Testis (tissue), 3 donors: ENCODE measurements around the gene TBL1X. TPM values are rescaled to one million over a fixed set of nuclear protein-coding genes. Genes with fewer than 3 reads are reported as not detected.

Experiments
- DNase-seq: peaks from one replicate; pipeline ENCODE4 v3.0.0-alpha.2; 2019
- H3K27ac ChIP-seq, 2 donors: fragments of 200-600 bp; sonication (generic); one replicate each; pipeline ENCODE4 v1.5.1; 2019
- H3K27me3 ChIP-seq: fragments of 200-600 bp; sonication (generic); one replicate; pipeline ENCODE4 v1.5.1; 2019
- H3K36me3 ChIP-seq: fragments of 200-600 bp; sonication (generic); one replicate; pipeline ENCODE4 v1.5.1; 2017; ENCODE audit warnings: low read depth; ENCODE audit errors: missing control alignments
- H3K4me1 ChIP-seq: fragments of 200-600 bp; sonication (generic); one replicate; pipeline ENCODE4 v1.5.1; 2019
- H3K4me3 ChIP-seq, 2 donors: fragments of 200-600 bp; sonication (generic); one replicate each; pipeline ENCODE4 v1.5.1; 2017 to 2019
- H3K9me3 ChIP-seq: fragments of 200-600 bp; sonication (generic); one replicate; pipeline ENCODE4 v1.5.1; 2017
- CTCF ChIP-seq, 3 experiments: fragments of 450-650 bp in 2 of 3; fragments of 200-600 bp in 1 of 3; sonication (generic) in 1 of 3; IDR thresholded peaks; one replicate each; pipeline ENCODE4 v1.5.1; 2016 to 2019; ENCODE audit warnings: antibody characterized with exemption in 3 of 3, mild to moderate bottlenecking in 2 of 3, moderate library complexity in 1 of 3
- POLR2A ChIP-seq: fragments of 450-650 bp; IDR thresholded peaks from one replicate; pipeline ENCODE4 v1.6.1; 2017; ENCODE audit warnings: antibody characterized with exemption, mild to moderate bottlenecking, moderate library complexity
- WGBS, 2 donors: methylation state at CpG; one replicate each; pipeline ENCODE4 v1.1.5; 2018; 5-methylcytosine and 5-hydroxymethylcytosine counted together
- intact Hi-C: fragments of 100-400 bp; cut with DNase I; formaldehyde crosslinking; loops from one replicate; pipeline ENCODE4 v1.15.1; 2023; ENCODE audit warnings: low total_unique reads
- polyA plus RNA-seq: library from polyadenylated mRNA; stranded (reverse); fragments of 350-450 nt; fragmentation: Illumina TruSeq; extraction: RNeasy Lipid Tissue Mini Kit (QIAGEN cat#74804); gene quantifications from one replicate; pipeline ENCODE4 v1.2.3, GENCODE V29; 2014; ENCODE audit warnings: low read depth, low replicate concordance; ENCODE audit not compliant: insufficient read depth
- total RNA-seq, 2 donors: library from RNA; depleted of rRNA; stranded (reverse); fragments of >200 nt; gene quantifications; one replicate each; pipeline ENCODE4 v1.2.3, GENCODE V29; 2016

The TBL1X gene
- total and polyA plus RNA-seq, 3 donors from 2014 or later: 24.0 to 69.2 (median 48.1) TPM

- no peaks in the 10 kb centered on the region for H3K36me3 ChIP-seq
- no peaks in the 10 kb centered on the region for H3K4me1 ChIP-seq
- H3K4me3 ChIP-seq: no peak overlapping the region
- no peak overlapping the region for H3K27ac ChIP-seq
- TF ChIP-seq POLR2A: no peak
- TF ChIP-seq CTCF (IDR thresholded peaks at IDR 0.05): no peak
- no peak for DNase-seq
- H3K9me3 ChIP-seq: no peaks in the 10 kb centered on the region
- WGBS, 2 donors: 90 to 94% methylated on average over 7 of the region's 7 CpGs
- no peaks in the 10 kb centered on the region for H3K27me3 ChIP-seq
- intact Hi-C loops: no loop called here
Measured at GRCh38 chrX:9757366-9757765, 292.5 kb downstream of the TBL1X start.

DNA sequence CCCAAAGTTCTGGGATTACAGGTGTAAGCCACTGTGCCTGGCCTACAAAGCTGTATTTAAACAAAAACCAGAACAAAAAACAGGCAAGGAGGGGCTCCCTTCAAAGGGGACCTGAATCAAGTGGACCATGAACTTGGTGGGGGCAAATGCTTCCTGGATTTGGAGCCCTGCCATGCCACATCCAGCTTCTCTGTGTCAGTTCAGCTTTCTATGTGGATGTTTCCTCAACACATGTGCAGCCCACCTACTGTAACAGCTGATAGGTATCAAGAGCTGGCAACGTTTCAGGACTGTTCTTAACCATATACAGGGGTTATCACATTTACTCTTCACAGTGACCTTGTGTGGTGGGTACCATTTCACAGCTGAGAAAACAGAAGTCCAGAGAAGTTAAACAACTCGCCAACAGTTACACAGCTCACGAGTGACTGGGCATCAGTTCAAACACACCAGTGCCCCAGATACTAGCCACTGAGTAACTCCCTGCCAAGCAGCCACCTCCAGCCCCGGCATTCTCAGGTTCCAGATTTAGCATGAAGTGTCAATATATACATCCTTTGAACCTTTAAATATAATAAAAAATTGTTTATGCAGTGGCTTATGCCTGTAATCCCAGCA lies 293.3 kb downstream of the TBL1X start:
- no peak for DNase-seq
- no peaks in the 10 kb centered on the region for H3K36me3 ChIP-seq
- H3K9me3 ChIP-seq: no peaks in the 10 kb centered on the region
- H3K4me1 ChIP-seq: no peaks in the 10 kb centered on the region
- H3K27me3 ChIP-seq: no peaks in the 10 kb centered on the region
- intact Hi-C loops: no loop called here
- no peak overlapping the region for H3K27ac ChIP-seq
- H3K4me3 ChIP-seq: no peak overlapping the region
- WGBS, 2 donors: 57 to 79% methylated on average over 4 of the region's 4 CpGs
- TF ChIP-seq CTCF (IDR thresholded peaks at IDR 0.05): no peak
- TF ChIP-seq POLR2A: no peak

- Histone ChIP-seq H3K27ac (no peak overlapping the region), H3K9me3 (no peaks in the 10 kb centered on the region), H3K36me3 (no peaks in the 10 kb centered on the region), H3K4me1 (no peaks in the 10 kb centered on the region), H3K27me3 (no peaks in the 10 kb centered on the region), H3K4me3 (no peak overlapping the region)
- TF ChIP-seq CTCF (IDR thresholded peaks at IDR 0.05) (no peak), POLR2A (no peak)
- no peak for DNase-seq
- intact Hi-C loops: no loop called here
- WGBS, 2 donors: 87 to 88% methylated on average over 4 to 8 of the region's 8 CpGs
Measured at GRCh38 chrX:9759337-9759736, 294.5 kb downstream of the TBL1X start.

- no peak for DNase-seq
- intact Hi-C loops: no loop called here
- 15 to 33% methylated on average over 11 to 48 of the region's 67 CpGs for WGBS, 2 donors
- H3K27ac ChIP-seq: no peak overlapping the region
- H3K4me1 ChIP-seq: no peaks in the 10 kb centered on the region
- TF ChIP-seq POLR2A (no peak), CTCF (IDR thresholded peaks at IDR 0.05) (no peak)
- H3K9me3 ChIP-seq: no peaks in the 10 kb centered on the region
- peak overlapping the region; percentile 9 to 23 for H3K4me3 ChIP-seq
- H3K27me3 ChIP-seq: no peaks in the 10 kb centered on the region
- H3K36me3 ChIP-seq: no peaks in the 10 kb centered on the region
Measured at GRCh38 chrX:9765072-9765736, 300.3 kb downstream of the TBL1X start.

- H3K27ac ChIP-seq: no peak within 1 kb of the TSS
- H3K4me1 ChIP-seq: no peaks in the 10 kb centered on the region
- H3K36me3 ChIP-seq: no peaks in the 10 kb centered on the region
- no peak for TF ChIP-seq POLR2A
- no peak for TF ChIP-seq CTCF (IDR thresholded peaks at IDR 0.05)
- WGBS, 2 donors: 16% methylated on average over 8 of the region's 26 CpGs; no CpG with 5 or more reads in 1 of the 2 donors
- H3K27me3 ChIP-seq: no peaks in the 10 kb centered on the region
- no peaks in the 10 kb centered on the region for H3K9me3 ChIP-seq
- H3K4me3 ChIP-seq: peak within 1 kb of the TSS; percentile 9 to 23
- intact Hi-C loops: no loop called here
- peak; percentile 18 for DNase-seq
Measured at GRCh38 chrX:9765737-9766097, 300.9 kb downstream of the TBL1X start, which contains the start of gene GPR143. Gene GPR143 (minus strand): TSS chrX:9765847. CDS start chrX:9765817, 30 bp downstream.
